ENCODE data around the gene ZNRF4.
A peak's percentile ranks its signal among the peaks of the same experiment; 100 is the strongest.
"Not testable (repeated sequence)": the region's sequence is repeated elsewhere in the genome, so short reads cannot be mapped to it uniquely, and the experiment has no call there.

The ZNRF4 gene

GRCh38 chr19:5477451-5478215, 22.4 kb downstream of the ZNRF4 start:
- no peak for DNase-seq

GRCh38 chr19:5478241-5478924, 23.2 kb downstream of the ZNRF4 start:
- no peak for DNase-seq

- no peak for DNase-seq
Observed at GRCh38 chr19:5478925-5479588, 23.8 kb downstream of the ZNRF4 start.

- no peak for DNase-seq
Observed at GRCh38 chr19:5479958-5480357, 24.7 kb downstream of the ZNRF4 start.

DNA sequence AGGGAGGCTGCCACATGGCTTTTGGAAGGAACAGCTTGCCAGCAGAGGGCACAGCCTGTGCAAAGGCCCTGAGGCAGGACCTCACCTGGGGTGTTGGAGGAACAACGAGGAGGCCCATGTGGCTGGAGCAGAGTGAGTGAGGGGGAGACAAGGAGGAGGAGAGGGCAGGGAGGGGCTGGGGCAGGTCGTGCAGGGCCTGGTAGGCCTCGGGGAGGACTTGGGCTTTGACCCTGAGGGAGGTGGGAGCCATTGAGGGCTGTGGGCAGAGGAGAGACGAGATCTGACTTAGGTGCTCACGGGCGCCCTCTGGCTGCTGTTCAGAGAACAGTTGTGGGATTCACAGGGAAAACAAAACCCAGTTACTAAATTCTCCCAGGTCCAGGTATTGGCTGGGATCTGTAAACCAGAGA, 25.2 kb downstream of the ZNRF4 start:
- DNase-seq = peak in 2 of 5 experiments; percentile 2 to 10

- DNase-seq = no peak
Observed at GRCh38 chr19:5481957-5482356, 26.7 kb downstream of the ZNRF4 start.

GRCh38 chr19:5484398-5485285, 29.4 kb downstream of the ZNRF4 start:
- DNase-seq = no peak

DNA sequence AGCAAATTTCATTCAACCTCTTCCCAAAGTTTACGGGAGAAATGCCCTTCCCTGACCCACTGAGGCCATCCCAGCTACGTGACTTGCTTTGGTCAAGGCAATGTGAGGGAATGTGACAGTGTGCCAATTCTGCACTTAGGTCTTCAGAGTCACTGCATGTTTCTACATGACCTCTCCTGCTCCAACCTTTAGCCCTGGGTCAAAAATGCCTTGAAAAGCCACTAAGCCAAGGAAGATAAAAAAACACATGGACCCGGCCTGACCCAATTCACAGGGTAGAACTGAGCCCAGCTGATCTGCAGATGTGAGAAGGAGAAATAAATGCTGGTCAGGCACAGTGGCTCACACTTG, 30.0 kb downstream of the ZNRF4 start:
- no peak for DNase-seq

- DNase-seq = not testable (repeated sequence)
Observed at GRCh38 chr19:5485658-5486057, 30.4 kb downstream of the ZNRF4 start.

- DNase-seq = no peak
Observed at GRCh38 chr19:5487222-5487621, 32.0 kb downstream of the ZNRF4 start.

DNA sequence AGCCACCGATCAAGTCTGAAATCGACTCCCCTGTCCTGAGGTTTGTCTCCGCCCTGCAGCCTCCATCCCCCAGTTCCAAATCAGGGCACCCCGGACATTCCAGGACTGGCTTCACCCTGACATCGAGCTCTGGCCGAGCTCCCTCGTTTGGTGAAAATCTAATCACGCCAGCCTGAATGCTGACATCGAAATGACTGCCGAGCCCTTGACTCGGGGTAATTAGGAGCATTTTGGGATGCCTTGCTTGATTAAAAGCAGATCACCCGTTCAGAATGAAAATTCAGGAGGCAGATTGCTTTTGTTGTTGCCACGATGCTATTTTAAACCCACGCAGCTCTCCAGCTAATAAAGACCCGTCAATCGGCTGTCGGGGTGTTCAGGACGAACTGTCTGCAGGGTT, 34.3 kb downstream of the ZNRF4 start:
- DNase-seq = no peak

DNA sequence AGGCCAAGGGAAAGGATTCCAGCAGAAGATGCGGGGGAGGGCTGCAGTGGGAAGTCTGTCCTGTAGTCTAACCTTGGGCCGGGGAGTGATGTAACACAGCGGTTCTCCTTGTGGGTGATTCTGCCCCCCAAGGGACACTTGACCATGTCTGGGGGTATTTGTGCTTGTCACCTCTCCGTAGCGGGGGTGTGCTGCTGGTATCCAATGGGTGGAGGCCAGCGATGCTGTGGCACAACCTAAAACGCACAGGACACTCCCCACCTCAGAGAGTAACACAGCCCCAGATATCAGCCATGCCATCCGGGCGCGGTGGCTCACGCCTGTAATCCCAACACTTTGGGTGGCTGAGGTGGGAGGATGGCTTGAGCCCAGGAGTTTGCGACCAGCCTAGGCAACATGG, 36.3 kb downstream of the ZNRF4 start:
- DNase-seq = no peak

- DNase-seq = no peak
Observed at GRCh38 chr19:5492281-5492634, 37.0 kb downstream of the ZNRF4 start.

DNA sequence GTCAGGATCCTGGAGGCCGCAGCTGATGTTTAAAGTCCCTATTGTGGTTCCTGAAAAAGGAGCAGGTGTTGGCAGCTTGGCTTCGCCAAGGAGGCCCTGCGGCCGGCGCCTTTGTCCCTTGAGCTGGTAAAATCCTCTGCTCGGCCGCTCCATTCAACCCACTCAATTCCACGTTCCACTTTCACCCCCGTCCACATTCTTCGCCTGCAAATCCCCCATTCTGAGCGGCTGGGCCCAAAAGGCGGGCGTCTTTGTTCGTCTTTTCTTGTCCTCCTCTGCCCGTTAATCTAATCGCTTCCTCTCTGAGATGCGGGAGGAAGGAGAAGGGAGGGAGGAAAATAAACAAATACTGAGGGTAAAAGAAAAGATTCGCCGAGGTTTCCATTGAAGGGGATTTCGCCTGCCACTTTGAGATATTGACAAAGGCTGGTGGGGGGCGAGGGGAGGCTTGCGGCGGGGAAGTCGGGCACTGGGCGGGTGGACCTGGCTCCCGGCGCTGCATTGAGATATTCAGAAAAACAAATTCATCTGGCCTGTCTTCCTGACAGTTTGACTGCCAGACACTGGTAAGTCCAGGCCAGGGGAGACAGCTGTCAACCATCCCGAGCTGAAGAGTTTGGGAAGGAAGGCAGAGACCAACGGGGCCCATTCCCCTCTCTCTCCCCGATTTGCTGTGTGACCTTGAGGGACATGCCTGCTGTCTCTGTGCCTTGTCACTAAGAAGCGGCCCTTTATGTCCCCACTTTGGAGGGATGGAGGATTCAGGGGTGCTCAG, 37.6 kb downstream of the ZNRF4 start:
- no peak for DNase-seq

DNA sequence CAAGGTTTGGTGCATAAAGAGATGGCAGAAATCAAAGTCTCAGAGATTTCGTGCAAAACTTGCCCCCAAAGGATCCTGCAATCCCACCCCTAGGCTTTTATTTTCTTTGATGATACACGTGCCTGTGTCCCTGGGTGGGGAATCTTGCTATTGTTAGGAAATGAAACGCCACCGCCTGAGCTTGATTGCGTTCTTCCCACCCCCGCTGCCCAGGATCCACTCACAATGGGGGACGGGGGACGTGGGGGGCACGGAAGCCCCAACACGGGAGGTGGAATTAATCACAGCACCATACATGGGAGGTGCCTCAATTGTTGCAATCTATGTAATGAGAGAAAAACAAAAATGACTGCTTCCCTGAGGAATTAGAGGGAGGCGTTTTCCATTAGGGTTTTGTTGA, 39.6 kb downstream of the ZNRF4 start:
- no peak for DNase-seq

- no peak for DNase-seq
Observed at GRCh38 chr19:5495792-5496191, 40.6 kb downstream of the ZNRF4 start.

GRCh38 chr19:5497297-5497696, 42.1 kb downstream of the ZNRF4 start:
- no peak for DNase-seq

DNA sequence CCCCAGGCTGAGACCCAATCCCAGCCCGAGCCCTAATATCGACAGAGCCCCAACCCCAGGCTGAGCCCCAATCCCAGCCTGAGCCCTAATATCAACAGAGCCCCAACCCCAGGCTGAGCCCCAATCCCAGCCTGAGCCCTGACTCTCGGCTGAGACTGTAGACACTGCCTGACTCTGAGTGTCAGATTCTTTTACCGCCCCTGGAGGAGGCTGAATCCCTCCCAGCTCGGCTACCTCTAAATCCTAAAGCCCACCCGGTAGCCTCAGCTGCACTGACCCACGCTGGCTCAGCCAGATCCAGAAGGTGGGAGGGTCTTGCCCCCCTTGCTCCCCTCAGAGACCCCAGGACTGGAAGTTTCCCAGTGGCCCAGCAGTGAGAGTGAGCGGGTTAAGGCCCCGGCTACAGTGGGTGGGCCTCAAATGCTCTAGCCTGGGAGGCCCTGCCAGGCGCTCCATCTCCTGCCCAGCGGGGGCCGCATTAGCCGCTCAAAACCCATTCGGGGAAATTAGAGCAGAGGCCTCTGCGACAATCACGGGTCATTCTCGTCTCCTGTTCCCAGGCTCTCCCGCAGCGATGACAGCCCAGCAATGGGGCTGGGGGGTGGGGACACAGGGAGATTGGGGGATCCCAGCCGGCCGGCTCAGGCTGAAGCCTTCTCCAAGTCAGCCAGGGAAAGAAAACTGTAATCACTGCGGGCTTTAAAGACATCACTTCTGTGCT, 43.8 kb downstream of the ZNRF4 start:
- no peak for DNase-seq

DNA sequence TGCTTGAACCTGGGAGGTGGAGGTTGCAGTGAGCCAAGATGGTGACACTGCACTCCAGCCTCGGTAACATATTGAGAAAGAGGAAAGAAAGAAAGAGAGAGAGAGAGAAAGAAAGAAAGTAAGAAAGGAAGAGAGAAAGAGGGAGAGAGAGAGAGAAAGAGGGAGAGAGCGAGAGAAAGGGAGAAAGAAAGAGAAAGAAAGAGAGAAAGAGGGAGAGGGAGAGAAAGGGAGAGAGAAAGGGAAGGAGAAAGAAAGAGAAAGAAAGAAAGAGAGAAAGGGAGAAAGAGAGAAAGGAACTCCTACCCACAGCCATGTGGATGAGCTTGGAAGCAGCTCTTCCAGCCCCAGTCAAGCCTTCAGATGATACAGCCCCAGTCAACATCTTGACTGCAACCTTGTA, 46.7 kb downstream of the ZNRF4 start:
- no peak for DNase-seq

DNA sequence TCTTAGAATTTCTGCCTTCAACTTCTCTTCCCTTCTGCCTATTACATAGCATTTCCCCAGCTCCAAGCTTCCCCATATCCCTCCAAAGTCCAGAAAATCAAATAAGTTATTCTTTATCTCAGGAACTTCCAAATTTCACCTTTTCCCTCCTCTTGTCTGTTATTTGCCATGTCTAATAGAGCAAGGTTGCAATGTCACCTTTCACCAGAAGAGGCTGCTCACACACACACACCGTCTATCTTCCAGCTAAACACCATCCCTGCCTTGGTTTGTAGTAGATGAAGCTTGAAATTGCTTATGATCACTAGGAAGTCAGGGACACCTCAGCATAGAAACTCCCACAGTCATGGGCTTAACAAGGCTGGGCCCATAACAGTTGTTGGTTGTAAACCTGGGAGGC, 48.4 kb downstream of the ZNRF4 start:
- no peak for DNase-seq

DNA sequence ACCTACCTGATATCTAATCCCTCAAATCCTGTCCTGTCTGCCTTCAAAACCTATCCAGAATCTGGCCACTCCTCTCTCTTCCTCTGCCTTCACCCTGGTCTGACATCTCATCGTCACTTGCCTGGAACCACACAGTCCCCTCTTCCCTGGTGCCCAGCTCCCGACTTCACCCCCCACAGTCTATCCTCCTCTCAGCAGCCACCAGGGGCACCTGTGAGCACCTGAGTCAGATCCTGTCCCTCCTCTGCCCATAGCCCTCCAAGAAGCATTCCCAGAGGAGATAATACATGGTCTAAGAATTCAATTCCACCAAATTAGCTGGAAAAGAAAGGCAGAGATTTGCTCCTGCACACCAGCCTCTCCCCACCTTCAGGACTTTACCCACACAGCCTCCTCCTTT, 48.9 kb downstream of the ZNRF4 start:
- no peak for DNase-seq
